D341Med (cell line): ENCODE results near the gene TMEM184C.

Source experiments
- DNase-seq: peaks from one replicate; pipeline ENCODE4 v3.0.0; 2012; ENCODE audit warnings: low spot score

TMEM184C gene

GRCh38 chr4:147599769-147600168 lies 17.4 kb upstream of the TMEM184C start:
- no peak for DNase-seq

DNA sequence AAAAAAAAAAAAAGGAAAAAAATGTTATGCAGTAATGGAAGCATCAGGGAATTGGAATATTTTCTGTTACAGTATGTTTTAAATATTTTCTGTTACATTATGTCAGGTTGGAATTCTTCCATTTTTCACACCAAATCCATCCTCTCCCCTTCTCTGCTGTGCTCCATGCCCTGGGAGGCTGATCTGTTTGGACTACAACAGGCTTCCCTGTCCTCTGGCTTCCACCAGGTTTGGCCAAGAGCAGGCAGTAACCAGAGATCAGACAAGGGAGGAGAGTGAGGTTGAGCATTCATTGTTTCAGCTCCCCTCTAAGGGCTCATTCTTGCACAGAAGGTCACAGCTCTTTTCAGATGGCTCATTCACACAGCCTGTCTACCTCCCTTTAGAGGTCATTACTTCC lies 11.7 kb upstream of the TMEM184C start:
- DNase-seq: no peak

- DNase-seq: no peak
Observed at GRCh38 chr4:147607471-147607870, 9.7 kb upstream of the TMEM184C start.

GRCh38 chr4:147610686-147611085 lies 6.5 kb upstream of the TMEM184C start:
- DNase-seq: no peak

DNA sequence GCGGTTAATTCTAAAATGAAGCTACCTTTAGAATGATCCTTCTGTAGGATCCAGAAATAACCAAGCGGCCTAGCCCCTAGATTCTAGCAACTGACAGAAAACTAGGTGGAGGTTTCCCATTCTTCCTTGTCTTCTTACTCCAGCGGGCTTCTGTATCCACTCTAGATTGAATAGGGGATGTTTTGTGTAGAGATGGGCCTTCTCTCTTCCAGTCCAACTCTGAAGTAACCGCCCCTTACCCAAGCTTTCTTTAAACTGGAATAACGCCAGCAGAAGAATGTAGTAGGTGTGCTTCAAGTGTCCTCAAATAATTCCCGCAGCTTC lies 386 bp upstream of the TMEM184C start:
- no peak for DNase-seq

GRCh38 chr4:147617841-147618691 lies 869 bp downstream of the TMEM184C start:
- no peak for DNase-seq

- no peak for DNase-seq
Observed at GRCh38 chr4:147620315-147620714, 3.1 kb downstream of the TMEM184C start.

- DNase-seq: no peak
Observed at GRCh38 chr4:147625733-147626132, 8.5 kb downstream of the TMEM184C start.

GRCh38 chr4:147626903-147627302 lies 9.7 kb downstream of the TMEM184C start:
- DNase-seq: no peak

- DNase-seq: no peak
Observed at GRCh38 chr4:147628415-147628814, 11.2 kb downstream of the TMEM184C start.

GRCh38 chr4:147629783-147630730 lies 12.9 kb downstream of the TMEM184C start:
- DNase-seq: no peak

- DNase-seq: no peak
Observed at GRCh38 chr4:147633113-147633512, 15.9 kb downstream of the TMEM184C start.

- no peak for DNase-seq
Observed at GRCh38 chr4:147633643-147634042, 16.4 kb downstream of the TMEM184C start.

- no peak for DNase-seq
Observed at GRCh38 chr4:147635348-147635747, 18.2 kb downstream of the TMEM184C start.

DNA sequence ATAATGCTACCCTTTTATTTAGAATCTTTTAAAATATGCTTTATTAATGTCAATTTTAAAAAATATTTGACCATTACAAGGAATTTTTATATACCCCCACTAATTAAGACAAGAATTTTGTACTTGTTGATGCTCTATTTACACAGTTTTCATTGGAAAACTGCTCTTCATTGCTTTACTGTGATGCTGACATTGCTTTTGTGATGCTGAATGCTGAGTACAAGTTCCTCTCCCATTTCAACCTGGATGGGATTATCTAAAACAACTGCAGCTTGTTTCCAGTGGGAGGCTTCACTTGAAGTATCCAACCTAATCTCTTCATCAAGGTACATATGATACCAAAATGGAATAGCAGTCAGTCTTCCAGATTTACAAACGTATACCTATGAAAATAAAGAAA lies 21.2 kb downstream of the TMEM184C start:
- DNase-seq: no peak

- DNase-seq: no peak
Observed at GRCh38 chr4:147638942-147639341, 21.7 kb downstream of the TMEM184C start.

DNA sequence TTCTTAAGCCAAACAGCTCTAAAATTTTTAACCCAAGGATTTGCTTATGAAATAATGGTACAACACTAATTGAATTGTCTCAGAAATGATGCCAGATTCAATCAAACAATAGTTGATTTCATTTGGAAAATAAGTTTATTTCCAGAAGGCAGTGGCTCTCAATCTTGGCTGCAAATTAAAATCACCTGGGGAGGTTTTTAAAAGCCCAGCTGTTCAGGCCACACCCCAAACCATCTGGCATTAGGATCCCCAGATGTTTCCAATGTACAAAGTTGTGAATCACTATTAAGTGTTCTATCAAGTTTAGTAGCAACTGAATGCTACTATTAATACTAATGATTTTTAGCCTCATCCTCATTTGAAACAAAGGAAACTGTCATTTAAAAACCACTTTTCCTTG lies 22.2 kb downstream of the TMEM184C start:
- no peak for DNase-seq

DNA sequence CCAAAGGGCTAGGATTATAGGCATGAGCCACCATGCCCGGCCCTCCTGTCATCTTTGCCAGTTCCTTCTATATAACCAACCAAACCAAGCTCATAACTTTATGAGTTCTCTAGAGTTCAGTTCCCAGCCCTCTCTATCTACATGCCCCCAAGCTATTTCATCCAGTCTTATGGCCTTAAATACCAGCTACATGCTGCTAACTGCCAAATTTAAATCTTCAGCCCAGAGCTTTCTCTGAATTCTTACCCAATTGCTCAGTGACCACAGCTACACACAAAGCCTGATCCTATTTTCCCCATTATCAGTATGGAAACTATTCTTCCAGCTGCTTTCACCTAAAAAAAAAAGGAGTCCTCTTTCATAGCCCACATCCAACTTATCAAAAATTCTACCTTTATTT lies 23.1 kb downstream of the TMEM184C start:
- no peak for DNase-seq

- DNase-seq: no peak
Observed at GRCh38 chr4:147643616-147644015, 26.4 kb downstream of the TMEM184C start.

GRCh38 chr4:147644471-147644870 lies 27.3 kb downstream of the TMEM184C start:
- no peak for DNase-seq

GRCh38 chr4:147645099-147645498 lies 27.9 kb downstream of the TMEM184C start:
- DNase-seq: no peak

GRCh38 chr4:147648656-147649055 lies 31.5 kb downstream of the TMEM184C start:
- DNase-seq: no peak

GRCh38 chr4:147651563-147651962 lies 34.4 kb downstream of the TMEM184C start:
- DNase-seq: no peak
